ENCODE measurements around the gene DENND2A.
"Not testable (repeated sequence)": the region's sequence is repeated elsewhere in the genome, so short reads cannot be mapped to it uniquely, and the experiment has no call there.

DENND2A gene

GRCh38 chr7:140645166-140645900 lies 4.7 kb upstream of the DENND2A start:
- DNase-seq = no peak

GRCh38 chr7:140644761-140645160 lies 4.1 kb upstream of the DENND2A start:
- DNase-seq = not testable (repeated sequence)

DNA sequence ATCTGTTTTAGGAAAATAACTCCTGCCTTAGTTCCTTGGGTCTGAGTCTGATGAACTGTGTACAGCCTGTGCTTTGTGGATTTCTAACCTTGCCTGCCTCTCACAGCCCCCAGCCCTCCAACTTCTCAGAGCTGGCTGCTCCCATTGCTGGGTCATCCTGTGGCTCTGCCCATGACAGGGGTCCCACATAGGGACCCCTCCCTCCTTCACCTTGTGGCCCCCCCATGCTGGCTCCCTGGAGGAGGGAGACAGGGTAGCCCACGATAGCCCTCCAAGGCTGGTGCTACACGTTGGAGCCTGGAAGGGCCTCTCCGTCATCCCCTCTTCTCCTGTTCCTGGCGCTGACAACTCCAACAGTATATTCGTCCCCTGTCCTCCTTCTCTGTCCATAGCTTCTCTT lies 2.8 kb upstream of the DENND2A start:
- no peak for DNase-seq

DNA sequence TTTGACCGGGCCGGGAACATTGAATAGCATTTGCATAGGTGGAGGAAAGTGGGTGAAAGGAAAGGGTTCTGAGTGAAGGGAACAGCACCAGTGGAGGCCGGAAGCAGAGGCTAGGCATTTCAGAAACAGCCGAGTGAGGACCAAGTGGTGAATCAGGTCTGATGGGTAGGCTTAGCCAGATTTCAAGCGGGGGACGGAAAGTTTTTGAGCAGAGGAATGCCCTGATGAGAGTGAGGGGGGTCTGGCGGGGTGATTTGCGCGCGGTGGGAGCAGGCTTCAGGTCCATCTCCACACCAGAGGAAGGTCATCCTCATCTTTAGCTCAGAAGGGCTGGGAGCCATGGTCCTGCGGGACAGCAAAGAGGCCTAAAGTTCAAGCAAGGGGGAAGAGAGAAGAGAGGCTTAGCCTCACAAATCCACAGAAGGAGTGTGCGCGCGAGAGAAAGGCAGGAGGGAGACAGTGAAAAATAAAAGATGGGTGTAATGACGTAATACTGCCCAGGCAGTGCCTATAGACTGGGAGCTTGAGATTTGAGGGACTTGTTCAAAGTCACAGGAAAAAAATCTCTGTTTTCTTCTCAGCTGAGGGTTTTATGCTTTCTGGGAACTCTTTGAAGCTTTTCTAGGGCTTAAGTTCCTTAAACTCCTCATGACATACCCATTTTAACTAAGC lies 1.0 kb upstream of the DENND2A start:
- DNase-seq = no peak

DNA sequence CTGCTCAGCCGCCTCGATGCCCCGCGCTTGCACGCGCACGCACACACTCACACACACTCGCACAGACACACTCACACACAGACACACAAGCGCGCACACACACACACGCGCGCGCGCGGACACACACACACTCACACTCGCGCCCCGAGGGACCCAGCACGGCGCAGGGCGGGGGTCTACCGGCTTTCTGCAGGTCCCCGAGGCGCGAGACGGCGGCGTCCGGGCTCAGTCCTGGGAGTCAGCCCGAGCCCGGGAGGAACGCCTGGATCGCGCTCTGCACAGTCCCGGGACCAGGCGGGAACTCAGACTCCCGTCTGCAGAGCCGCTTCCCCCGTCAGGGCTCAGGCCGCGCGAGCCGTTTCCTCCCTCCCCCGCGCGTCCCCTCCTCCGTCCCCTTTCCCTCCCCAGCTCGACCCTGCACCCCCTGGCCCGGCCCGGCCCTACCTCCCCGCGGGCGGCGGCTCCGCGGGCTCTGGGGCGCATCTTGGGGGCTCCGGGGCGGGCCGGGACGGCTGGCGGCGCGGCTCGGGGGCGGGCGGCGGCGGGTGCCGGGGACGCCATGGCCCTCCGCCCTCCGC lies 464 bp downstream of the DENND2A start:
- peak; percentile 49 for DNase-seq

- peak; percentile 88 for DNase-seq
These were observed 1.1 kb downstream of the DENND2A start for GRCh38 chr7:140639366-140640053.

DNA sequence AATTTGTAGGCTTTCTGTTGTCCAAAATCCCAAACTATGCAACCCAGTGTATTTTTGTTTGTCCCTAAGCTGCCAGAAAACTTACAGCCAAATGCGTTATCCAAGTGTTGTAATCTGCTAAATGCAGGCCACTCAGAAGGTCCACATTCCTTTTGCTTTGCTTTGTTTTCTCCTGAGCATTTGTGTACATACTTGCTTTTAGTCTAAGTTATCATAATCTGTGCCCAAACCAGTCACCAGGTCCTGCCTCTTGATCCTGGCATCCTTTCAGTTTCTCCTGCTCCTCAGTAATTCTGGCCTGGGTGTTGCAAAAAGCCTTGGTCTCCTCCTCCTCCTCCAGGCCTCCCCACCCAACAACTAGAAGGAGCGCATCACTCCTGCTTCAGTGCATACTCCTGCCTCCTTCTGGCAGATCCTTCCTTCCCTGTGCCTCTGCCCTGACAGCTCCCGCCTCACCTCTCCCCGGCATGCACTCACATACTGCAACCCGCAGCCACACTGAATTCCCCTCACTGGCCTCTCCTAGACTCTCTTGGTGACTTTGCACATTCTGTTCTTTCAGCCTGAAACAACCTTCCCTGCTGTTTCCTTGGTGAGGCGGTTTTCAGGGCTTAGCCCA lies 2.3 kb downstream of the DENND2A start:
- DNase-seq = peak; percentile 57

DNA sequence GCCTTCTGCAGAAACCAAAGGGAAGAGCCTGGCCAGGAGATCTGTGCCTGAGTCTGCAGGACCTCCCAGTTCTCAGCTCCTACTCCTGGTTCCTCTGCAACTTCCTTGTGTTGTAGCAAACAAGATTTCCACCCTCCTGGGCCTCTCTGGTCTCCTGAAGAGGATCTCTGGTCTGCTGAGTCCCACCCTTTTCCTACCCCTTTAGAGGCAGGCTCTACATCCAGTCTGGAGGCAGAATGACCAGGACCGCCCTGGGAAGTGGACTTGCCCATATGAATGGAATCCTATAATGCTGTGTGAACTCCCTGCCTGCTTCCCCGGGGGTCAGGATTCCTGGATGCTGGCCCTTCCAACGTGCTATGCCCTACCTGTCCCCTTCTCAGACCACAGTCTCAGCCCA lies 3.2 kb downstream of the DENND2A start:
- DNase-seq = no peak

DNA sequence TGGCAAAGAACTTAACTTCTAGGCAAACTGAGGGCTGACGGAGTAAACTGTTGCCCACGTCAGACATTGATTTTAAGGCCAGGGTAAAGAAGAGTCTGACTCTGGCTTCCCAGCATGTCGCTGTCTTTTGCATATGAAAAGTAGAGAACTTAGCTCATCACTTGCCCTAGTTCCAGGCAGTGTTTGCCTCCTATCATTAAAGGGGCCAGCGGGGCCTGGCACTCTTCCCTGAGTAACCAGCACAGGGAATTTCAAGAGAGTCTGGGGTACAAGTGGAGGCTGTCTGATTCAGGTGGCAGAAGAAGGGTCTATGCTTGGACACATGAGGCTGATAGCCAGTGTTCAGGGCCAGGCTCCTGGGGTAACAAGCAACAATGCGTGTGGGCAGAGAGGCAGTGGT lies 4.8 kb downstream of the DENND2A start:
- no peak for DNase-seq

GRCh38 chr7:140635345-140635744 lies 5.3 kb downstream of the DENND2A start:
- DNase-seq = no peak

- DNase-seq = no peak
These were observed 9.0 kb downstream of the DENND2A start for GRCh38 chr7:140631602-140632001.

DNA sequence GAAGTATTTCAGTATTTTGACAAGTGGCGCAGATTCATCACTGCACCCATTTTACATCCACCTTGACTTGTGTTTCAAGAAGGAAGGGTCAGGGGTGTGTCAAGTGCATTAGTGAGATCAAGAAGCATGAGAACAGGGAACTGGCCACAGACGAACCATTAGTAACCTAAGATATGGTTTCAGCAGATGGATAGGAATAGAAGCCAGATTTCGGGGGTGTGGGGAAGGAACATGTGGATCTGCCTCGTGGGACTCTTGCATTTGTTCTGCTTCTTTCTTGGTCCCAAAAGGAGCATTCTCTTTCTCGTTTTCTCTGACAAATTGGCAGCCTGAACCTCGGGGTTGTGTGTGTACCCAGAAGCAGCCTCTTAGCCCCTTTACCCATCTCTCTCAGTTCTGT lies 9.6 kb downstream of the DENND2A start:
- no peak for DNase-seq

DNA sequence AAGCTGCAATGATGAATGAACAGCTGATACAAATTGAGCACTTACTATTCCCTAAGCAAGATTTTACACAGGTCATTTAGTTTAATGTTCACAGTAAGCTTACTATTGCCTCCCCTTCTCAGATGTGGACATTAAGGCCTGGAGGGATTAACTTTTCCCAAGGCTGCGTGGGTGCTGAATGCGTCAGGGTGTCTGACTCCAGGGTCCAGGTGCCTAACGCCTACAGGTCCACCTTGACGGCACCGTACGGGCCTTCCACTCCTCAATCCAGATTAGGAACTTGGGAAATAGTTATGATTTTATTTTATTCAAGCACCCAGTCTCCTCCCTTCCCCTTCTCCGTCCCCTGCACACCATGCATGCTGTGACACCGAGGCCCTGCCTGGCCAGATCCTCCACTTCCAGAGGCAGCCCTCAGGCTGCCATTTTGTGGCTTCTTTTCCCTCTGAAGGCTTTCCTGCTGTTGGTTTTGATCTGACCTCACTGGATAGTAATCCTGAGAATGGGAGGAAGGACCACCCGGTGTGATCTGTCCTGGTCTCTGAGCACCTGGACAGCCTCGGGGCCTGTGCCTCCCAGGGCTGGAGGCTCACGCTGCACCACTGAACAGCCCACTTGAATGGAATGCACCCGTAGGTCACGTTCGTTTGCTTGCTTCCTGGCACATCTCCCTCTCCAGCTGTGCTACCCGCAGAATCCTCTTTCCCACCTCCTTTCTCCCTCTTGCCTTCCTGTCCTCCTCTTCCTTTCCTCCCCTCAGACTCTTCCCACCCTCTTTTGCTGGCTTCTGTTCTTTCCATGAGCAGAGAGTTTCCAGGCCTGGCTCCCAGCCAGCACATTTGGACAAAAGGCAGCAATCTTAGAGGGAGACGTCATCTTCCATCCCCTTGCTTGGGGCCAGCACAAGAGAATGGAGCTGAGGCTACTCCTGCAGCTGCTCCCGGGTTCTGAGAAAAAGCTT lies 14.4 kb downstream of the DENND2A start:
- peak; percentile 99 for DNase-seq

GRCh38 chr7:140625192-140625558 lies 15.4 kb downstream of the DENND2A start:
- DNase-seq = not testable (repeated sequence)

GRCh38 chr7:140624392-140625191 lies 16.0 kb downstream of the DENND2A start:
- no peak for DNase-seq

- peak; percentile 70 for DNase-seq
These were observed 16.6 kb downstream of the DENND2A start for GRCh38 chr7:140623980-140624379.

DNA sequence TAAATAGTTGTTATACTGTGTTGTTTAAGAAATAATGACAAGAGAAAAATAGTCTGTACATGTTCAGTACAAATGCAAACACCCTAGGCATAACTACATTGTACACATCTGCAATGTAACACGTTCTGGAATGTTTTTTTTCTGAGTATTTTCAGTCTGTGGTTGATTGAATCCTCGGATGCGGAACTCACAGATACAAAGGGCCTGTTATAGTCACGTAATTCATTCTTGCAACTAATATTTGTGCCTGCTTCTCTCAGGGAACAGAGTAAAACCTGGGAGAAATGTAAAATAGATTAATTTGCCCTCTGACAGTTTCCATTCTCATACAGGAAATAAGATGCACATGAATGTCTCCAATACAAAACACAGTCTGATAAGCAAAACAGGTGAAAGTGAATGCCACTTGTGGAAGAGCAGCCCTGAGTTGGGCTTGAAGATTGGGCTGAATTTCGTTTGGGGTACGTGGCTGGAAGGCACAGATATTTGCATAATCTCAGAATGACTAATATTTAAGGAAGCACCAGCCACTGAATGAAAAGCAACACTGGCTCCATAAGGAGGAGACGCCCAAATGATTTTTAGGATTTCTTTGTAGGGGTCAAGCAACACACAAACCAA lies 19.1 kb downstream of the DENND2A start:
- peak; percentile 55 for DNase-seq

DNA sequence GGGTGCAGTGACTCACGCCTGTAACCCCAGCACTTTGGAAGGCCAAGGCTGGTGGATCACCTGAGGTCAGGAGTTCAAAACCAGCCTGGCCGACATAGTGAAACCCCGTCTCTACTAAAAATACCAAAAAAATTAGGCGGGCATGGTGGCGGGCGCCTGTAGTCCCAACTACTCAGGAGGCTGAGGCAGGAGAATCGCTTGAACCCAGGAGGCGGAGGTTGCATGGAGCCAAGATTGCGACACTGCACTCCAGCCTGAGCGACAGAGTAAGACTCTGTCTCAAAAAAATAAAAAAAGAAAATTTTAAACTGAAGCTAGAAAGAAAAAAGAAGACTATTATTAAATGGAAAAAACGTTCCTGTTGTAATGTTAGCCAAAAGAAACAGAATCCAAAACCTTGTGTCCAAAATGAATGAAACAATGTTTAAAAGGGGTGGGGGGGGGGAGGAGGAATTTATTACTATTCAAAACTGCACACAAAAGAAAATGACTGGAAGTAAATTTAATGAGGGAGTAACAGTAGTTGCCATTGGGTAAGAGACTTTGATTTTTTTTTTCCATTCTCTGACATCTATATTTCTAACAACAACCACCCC lies 20.6 kb downstream of the DENND2A start:
- DNase-seq = not testable (repeated sequence)

DNA sequence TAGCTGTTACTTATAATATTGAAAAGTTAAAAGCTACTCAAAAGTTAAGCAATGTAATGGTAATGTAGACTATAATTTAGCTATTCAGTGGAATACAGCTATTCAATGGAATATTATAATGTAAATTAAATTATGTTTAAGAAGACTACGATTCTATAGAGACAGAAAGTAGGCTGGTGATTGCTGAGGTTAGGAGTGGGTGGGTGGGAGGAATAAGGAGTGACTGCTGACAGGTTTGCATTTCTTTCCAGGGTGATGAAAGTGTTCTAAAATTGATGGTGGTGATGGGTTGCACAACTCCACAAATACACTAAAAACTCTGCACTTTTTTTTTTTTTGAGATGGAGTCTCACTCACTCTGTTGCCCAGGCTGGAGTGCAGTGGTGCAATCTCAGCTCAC lies 21.4 kb downstream of the DENND2A start:
- DNase-seq = no peak

GRCh38 chr7:140618306-140618705 lies 22.3 kb downstream of the DENND2A start:
- no peak for DNase-seq

Measured in fibroblast of skin of right quadriceps (primary cell).